Suppressor macrophage treated with lipopolysaccharide for 4 hours (primary cell): Measurements from ENCODE around the gene PRKCG.
A peak's percentile ranks its signal among the peaks of the same experiment; 100 is the strongest.

Source experiments
- DNase-seq: peaks from one replicate; pipeline ENCODE4 v3.0.0-alpha.2; 2020

The PRKCG gene

DNA sequence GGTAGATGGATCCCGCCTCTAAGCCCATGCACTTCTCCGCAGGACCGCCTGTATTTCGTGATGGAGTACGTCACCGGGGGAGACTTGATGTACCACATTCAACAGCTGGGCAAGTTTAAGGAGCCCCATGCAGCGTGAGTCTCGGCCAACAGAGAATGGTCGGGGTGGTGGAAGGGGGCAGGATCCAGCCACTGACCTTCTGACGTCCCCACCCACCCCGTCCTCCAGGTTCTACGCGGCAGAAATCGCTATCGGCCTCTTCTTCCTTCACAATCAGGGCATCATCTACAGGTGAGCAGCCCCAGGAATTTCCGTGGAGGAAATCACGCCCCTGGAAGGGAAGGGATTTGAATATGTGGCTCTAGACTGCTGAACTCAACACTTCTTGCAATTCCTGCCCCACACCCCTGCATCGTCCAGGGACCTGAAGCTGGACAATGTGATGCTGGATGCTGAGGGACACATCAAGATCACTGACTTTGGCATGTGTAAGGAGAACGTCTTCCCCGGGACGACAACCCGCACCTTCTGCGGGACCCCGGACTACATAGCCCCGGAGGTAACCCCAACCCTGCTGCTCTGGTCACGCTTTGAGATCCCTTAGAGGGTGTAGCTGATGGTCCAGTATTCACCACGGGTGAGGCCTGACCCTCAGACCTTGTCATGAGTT is 18.3 kb downstream of the PRKCG start:
- DNase-seq, result no peak

GRCh38 chr19:53903055-53903680 is 21.2 kb downstream of the PRKCG start:
- DNase-seq, result peak; percentile 46

DNA sequence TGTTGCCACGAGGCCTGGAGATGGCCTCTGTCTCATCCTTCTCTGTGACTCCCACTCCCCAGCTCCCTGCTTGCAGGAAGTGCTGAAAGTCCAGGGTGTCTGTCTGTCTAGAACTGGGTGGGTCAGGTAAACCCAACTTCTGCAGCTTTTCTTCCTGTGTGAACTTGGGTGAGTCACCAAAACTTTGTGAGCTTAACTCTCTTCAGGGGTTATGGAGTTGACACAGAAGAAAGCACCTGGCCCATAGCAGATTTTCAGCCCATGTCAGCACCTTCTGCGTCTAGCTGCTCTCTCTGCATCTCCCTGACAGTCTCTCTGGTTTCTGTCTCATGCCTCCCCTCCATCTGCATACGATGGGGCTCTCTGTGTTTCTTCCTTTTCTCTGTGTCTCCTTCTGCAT is 22.9 kb downstream of the PRKCG start:
- no peak for DNase-seq

DNA sequence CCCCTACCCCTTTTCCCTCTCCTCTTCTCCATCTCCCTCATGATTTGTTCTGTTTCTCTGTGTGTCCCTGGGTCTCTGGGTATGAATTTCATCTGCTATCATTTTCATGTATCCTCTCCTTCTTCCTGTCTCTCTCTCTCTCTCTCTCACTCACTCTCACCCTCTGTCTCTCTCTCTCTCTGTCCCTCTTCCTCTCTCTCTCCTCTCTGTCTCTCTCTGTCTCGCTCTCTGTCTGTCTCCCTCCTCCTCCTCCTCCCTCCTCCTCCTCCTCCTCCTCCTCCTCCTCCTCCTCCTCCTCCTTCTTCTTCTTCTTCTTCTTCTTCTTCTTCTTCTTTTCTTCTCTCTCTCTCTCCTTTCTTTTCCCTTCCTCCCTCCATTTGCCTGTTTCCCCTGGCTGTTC is 23.8 kb downstream of the PRKCG start:
- no peak for DNase-seq

DNA sequence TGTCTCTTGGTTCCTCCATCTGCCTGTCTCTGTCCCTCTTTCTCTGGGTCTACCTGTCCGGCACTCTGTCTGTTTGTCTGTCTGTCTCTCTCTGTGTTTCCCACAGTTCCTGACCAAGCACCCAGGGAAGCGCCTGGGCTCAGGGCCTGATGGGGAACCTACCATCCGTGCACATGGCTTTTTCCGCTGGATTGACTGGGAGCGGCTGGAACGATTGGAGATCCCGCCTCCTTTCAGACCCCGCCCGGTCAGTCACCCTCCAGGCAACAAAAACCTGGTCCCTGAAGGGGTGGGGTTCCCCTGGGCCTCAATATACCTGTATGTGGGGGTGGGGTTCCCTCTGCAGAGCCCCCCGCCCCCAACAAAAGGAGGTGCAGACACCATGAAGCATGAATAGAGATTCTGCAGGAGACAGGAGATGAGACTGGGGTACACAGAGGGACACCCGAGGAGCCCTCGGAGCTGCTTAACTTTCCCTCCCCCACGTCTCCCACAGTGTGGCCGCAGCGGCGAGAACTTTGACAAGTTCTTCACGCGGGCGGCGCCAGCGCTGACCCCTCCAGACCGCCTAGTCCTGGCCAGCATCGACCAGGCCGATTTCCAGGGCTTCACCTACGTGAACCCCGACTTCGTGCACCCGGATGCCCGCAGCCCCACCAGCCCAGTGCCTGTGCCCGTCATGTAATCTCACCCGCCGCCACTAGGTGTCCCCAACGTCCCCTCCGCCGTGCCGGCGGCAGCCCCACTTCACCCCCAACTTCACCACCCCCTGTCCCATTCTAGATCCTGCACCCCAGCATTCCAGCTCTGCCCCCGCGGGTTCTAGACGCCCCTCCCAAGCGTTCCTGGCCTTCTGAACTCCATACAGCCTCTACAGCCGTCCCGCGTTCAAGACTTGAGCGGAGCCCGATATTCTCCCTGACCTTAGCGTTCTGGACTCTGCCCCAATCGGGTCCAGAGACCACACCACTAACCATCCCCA is 24.5 kb downstream of the PRKCG start:
- DNase-seq, result peak; percentile 61

GRCh38 chr19:53907193-53907581 is 25.2 kb downstream of the PRKCG start:
- DNase-seq, result no peak

- DNase-seq, result no peak
Observed at GRCh38 chr19:53907690-53908089, 25.7 kb downstream of the PRKCG start.

GRCh38 chr19:53908106-53908934 is 26.3 kb downstream of the PRKCG start:
- peak; percentile 36 for DNase-seq

DNA sequence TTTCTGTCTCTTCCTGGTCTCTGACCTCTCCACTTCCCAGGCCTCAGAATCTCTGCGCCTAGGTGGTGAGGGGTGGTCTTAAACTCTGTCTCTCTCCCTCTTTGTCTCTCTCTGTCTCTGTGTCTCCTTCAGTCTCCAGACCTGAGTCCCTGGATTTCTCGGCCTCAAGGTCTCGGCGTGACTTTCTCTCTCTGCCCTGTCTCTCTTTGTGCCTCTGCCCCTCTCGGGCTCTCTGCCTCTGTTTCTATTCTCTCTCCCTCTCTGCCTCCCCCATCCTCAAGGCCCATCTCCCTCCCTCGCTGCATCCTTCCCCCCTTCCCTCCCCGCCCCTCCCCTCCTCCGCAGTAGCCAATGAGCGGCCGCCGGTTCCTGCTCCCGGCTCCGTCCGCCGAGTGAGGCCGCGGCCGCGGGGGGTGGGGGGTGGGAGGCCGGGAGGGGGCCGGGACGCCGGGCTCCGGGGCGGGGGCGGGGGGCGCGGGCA is 27.0 kb downstream of the PRKCG start, which contains the start of gene CACNG7:
TSS of gene CACNG7 (plus strand) at position 344 of the 481 bp plus-strand sequence. CDS start 3,554 bp downstream, outside the sequence.
- no peak for DNase-seq

DNA sequence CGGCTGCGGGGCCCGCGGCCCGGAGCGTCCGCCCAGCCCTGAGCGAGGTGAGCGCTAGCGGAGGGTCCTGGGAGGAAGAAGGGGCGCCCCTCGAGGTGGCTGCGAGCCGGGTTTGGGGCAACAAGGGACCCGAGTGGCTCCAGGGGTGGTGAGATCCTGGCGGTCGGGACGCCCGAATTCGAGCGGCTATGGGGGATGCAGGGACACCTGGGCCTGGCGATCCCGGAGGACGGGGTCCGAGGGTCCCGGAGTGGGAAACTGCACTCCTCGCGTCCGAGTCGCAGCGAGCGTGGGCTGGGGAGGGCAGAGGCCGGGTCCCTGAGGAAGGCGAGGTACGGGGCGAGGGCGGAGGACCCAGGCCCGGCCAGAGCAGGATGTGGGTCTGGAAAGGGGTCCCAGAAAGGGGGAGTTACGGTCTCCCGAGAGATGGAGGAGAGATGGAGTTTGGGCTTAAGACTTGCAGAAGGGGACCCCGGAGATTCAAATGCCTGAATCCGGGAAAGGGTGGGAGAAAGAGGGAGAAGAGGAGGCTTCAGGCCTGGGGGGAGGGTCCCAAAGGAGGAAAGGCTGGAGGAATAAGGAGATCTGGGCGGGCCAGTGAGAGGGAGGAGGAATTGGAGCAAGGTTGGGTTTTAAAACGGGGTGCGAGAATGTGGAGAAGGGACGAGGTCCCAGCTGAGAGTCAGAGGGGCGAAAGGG is 27.6 kb downstream of the PRKCG start:
- no peak for DNase-seq

DNA sequence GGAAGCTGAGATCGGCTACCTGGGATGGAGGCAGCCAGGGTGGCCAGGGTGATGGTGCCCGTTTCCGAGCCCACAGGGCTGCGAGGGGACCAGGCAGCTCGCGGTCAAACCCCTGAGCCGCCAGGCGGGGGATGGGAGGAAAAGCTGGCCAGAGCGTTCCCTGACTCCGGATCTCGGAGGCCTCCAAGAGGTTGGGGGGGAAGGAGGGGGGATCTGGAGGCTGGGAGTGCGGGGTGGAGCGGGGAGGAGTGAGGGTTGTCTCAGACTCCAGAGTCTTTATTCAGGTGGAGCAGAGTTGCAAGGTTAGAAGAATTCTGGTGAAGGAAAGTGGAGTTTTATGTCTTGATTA is 28.1 kb downstream of the PRKCG start:
- DNase-seq, result no peak

GRCh38 chr19:53912653-53913052 is 30.7 kb downstream of the PRKCG start:
- DNase-seq, result peak; percentile 13

DNA sequence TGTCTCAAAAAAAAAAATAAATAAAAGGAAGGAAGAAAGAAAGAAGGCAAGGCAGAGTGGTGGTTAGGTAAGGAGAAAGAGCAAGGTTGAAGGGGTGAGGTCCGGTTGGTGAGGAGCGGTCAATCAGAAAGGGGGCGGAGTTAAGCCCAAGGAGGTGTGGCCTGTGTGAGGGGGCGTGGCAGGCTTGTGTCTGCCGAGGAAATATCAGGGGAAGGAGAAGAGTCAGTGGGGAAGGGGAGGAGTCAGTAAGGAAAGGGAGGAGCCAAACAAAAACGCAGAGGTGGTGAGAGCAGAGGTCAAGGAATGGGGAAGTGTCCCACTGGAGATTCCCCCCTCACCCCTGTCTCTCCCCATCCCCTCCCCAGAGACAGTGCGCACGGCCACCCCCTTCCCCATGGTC is 33.0 kb downstream of the PRKCG start:
- DNase-seq, result no peak

GRCh38 chr19:53916004-53916403 is 34.0 kb downstream of the PRKCG start:
- DNase-seq, result no peak

- DNase-seq, result no peak
Observed at GRCh38 chr19:53917356-53917755, 35.4 kb downstream of the PRKCG start.

DNA sequence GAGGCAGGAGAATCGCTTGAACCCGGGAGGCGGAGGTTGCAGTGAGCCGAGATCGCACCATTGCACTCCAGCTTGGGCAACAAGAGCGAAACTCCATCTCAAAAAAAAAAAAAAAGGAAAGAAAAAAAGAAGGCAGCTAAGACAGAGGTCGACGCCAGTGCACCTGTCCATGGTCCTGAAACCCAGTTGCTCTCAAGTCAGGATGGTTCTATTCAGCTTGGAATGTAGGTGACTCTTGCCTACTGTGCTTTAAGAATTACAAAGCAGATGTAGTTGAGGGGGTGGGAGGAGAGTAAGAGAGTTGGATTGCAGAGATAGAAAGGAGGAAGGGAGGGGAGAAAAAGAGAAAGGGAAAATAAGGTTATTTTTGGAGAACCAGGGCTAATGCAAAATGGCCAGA is 45.7 kb downstream of the PRKCG start:
- DNase-seq, result peak; percentile 57

GRCh38 chr19:53936029-53936428 is 54.0 kb downstream of the PRKCG start:
- DNase-seq, result no peak

- DNase-seq, result no peak
Observed at GRCh38 chr19:53942001-53942786, 60.2 kb downstream of the PRKCG start.

DNA sequence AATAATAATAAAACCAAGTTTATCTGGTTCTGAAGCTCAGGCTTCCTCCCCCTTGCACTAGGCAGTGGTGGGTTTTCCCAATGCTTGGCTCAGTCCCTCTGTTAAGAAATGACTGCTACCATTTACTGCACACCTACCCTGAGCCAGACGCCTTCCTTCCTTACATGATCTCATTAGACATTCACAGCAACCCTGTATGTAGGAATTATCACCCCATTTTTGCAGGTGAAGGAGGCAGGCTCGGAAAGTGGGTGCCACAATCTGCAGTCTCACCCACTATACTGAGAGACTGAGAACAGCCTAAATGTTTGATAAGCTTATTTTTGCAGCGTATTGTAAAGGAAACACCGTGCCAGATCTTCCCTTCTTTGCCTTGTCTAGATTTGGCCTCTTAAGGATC is 62.4 kb downstream of the PRKCG start:
- no peak for DNase-seq

DNA sequence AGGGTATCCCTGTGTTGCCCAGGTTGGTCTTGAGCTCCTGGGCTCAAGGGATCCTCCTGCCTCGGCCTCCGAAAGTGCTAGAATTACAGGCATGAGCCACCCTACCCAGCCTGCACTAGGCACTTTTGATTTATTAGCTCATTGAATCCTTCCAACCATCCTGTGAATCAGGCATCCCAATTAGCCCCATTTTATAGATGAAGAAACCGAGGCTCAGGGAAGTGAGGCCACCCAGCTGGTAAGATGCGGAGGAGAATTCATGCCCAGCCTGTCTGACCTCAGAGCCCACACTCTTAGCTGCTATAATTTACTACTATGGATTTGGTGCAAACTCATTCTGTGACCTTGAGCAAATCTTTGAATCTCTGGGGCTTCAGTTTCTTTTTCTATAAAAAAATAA is 62.9 kb downstream of the PRKCG start:
- DNase-seq, result no peak

- peak; percentile 13 for DNase-seq
Observed at GRCh38 chr19:53945441-53945840, 63.4 kb downstream of the PRKCG start.
